WTC11 (cell line): ENCODE results near the gene GALNTL6. TPM values are rescaled to one million over a fixed set of nuclear protein-coding genes. Genes with fewer than 3 reads are reported as not detected.

ENCODE experiments used
- ATAC-seq: fragments of 200-7000 bp; cut with Tn5 transposase; 2 replicates; pipeline ENCODE4 v1.10.0; 2021; ENCODE audit warnings: mild to moderate bottlenecking, moderate library complexity
- CTCF ChIA-PET: fragments of 300-600 bp; sonication (Branson Sonifier 250); formaldehyde crosslinking; loops from one replicate; lab custom pipeline; 2021; ENCODE audit warnings: antibody characterized with exemption; lab: Charles Lee
- POLR2A ChIA-PET: fragments of 350-600 bp; sonication (Branson Sonifier 250); formaldehyde crosslinking; loops from one replicate; lab custom pipeline; 2021; ENCODE audit warnings: antibody characterized with exemption; lab: Charles Lee
- DNase-seq: peaks from one replicate; pipeline ENCODE4 v3.0.0; 2021; ENCODE audit warnings: low spot score
- H3K27ac Mint-ChIP-seq: 2 replicates; pipeline ENCODE4 v1.8.0; 2021; ENCODE audit warnings: mixed read lengths
- H3K27me3 Mint-ChIP-seq: 2 replicates; pipeline ENCODE4 v1.8.0; 2021; ENCODE audit warnings: low read depth, mild to moderate bottlenecking, moderate library complexity, mixed read lengths
- H3K36me3 Mint-ChIP-seq: 2 replicates; pipeline ENCODE4 v1.8.0; 2021; ENCODE audit warnings: mixed read lengths
- H3K4me1 Mint-ChIP-seq: 2 replicates; pipeline ENCODE4 v1.8.0; 2022; ENCODE audit warnings: mixed read lengths
- H3K4me3 Mint-ChIP-seq: 2 replicates; pipeline ENCODE4 v1.8.0; 2021; ENCODE audit warnings: mild to moderate bottlenecking, moderate library complexity, mixed read lengths
- H3K9me3 Mint-ChIP-seq: 2 replicates; pipeline ENCODE4 v1.8.0; 2021; ENCODE audit warnings: mixed read lengths
- CREM ChIP-seq: sonication (generic); formaldehyde crosslinking; IDR thresholded peaks from 2 replicates; pipeline ENCODE4 v1.8.1; 2022; ENCODE audit warnings: mild to moderate bottlenecking, missing genetic modification reagents, moderate library complexity
- E2F4 ChIP-seq: sonication (generic); formaldehyde crosslinking; IDR thresholded peaks from 2 replicates; pipeline ENCODE4 v1.8.1; 2022; ENCODE audit warnings: low read depth, mild to moderate bottlenecking, moderate library complexity, missing genetic modification reagents, borderline replicate concordance
- EMX1 ChIP-seq: fragments of 250-450 bp; sonication (Bioruptor Pico); IDR thresholded peaks from 2 replicates; pipeline ENCODE4 v1.8.0; 2021; ENCODE audit warnings: mild to moderate bottlenecking
- ERG ChIP-seq: fragments of 250-450 bp; sonication (Bioruptor Pico); IDR thresholded peaks from 2 replicates; pipeline ENCODE4 v1.8.0; 2021; ENCODE audit warnings: mild to moderate bottlenecking
- ETV6 ChIP-seq: sonication (generic); formaldehyde crosslinking; IDR thresholded peaks from 2 replicates; pipeline ENCODE4 v1.8.1; 2022; ENCODE audit warnings: mild to moderate bottlenecking, missing genetic modification reagents
- GABPB1 ChIP-seq: sonication (generic); formaldehyde crosslinking; IDR thresholded peaks from 2 replicates; pipeline ENCODE4 v1.8.1; 2023; ENCODE audit warnings: mild to moderate bottlenecking, missing genetic modification reagents
- JAZF1 ChIP-seq: fragments of 250-450 bp; sonication (Bioruptor Pico); IDR thresholded peaks from 2 replicates; pipeline ENCODE4 v1.9.0; 2021; ENCODE audit warnings: moderate library complexity, mild to moderate bottlenecking, inconsistent platforms
- KAT7 ChIP-seq: sonication (generic); formaldehyde crosslinking; IDR thresholded peaks from 2 replicates; pipeline ENCODE4 v1.8.1; 2023; ENCODE audit warnings: missing genetic modification reagents, mild to moderate bottlenecking, borderline replicate concordance
- NR1H2 ChIP-seq: sonication (generic); formaldehyde crosslinking; IDR thresholded peaks from 2 replicates; pipeline ENCODE4 v1.9.0; 2021; ENCODE audit warnings: mild to moderate bottlenecking, moderate library complexity, missing genetic modification reagents
- OVOL2 ChIP-seq: fragments of 250-450 bp; sonication (Bioruptor Pico); IDR thresholded peaks from 2 replicates; pipeline ENCODE4 v1.9.0; 2021; ENCODE audit warnings: mild to moderate bottlenecking, borderline replicate concordance
- SOX15 ChIP-seq: fragments of 250-450 bp; sonication (Bioruptor Pico); IDR thresholded peaks from 2 replicates; pipeline ENCODE4 v1.9.0; 2021; ENCODE audit warnings: mild to moderate bottlenecking
- SP1 ChIP-seq: sonication (generic); formaldehyde crosslinking; conservative IDR thresholded peaks from 2 replicates; pipeline ENCODE4 v1.8.1; 2022; ENCODE audit warnings: missing genetic modification reagents
- USF2 ChIP-seq: sonication (generic); formaldehyde crosslinking; IDR thresholded peaks from 2 replicates; pipeline ENCODE4 v1.8.1; 2023; ENCODE audit warnings: mild to moderate bottlenecking, missing genetic modification reagents, moderate library complexity
- ZNF232 ChIP-seq: sonication (generic); formaldehyde crosslinking; IDR thresholded peaks from 2 replicates; pipeline ENCODE4 v1.8.0; 2022; ENCODE audit warnings: mild to moderate bottlenecking, missing genetic modification reagents
- ZNF317 ChIP-seq: sonication (generic); formaldehyde crosslinking; IDR thresholded peaks from 2 replicates; pipeline ENCODE4 v1.8.1; 2023; ENCODE audit warnings: low read depth, mild to moderate bottlenecking, moderate library complexity, missing genetic modification reagents, borderline replicate concordance
- total RNA-seq: library from RNA; stranded (reverse); gene quantifications from 3 replicates; pipeline ENCODE4 v1.2.3, GENCODE V29; 2021
- TF ChIP-seq, protein P1 (sequence below): sonication (generic); formaldehyde crosslinking; IDR thresholded peaks from 2 replicates; pipeline ENCODE4 v1.8.1; 2023; ENCODE audit warnings: mild to moderate bottlenecking, missing genetic modification reagents, borderline replicate concordance
- TF ChIP-seq, protein P2 (sequence below): fragments of 200-600 bp; IDR thresholded peaks from 2 replicates; pipeline ENCODE4 v1.8.0; 2022; ENCODE audit warnings: antibody characterized with exemption
- TF ChIP-seq, protein P3 (sequence below): sonication (generic); formaldehyde crosslinking; IDR thresholded peaks from 2 replicates; pipeline ENCODE4 v1.8.0; 2022; ENCODE audit warnings: missing genetic modification reagents

The GALNTL6 gene
- total RNA-seq, 1 experiment from 2014 or later: 0.24 TPM

DNA sequence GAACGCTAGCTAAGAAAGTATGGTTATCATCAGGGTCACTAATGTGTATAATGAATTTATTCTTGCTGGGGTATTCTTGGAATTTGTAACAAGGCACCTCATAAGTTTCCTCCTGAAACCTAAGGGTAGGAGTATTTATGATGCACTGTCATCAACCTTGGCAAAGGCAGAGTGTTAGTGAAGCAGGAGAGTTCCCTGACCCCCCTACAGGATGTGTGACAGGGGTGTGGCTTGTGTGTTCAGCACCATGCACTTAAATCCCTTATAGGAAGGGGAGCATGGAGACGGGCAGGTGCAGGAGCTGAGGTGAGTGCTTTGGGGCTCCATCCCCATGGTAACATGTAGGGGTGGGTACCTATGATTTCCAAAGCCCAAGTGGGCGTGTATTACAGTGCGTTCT, 237.7 kb downstream of the GALNTL6 start (continued):
- no peak for TF ChIP-seq JAZF1 (CRISPR knock-in tag)
- no peak for TF ChIP-seq EMX1 (CRISPR knock-in tag)
- TF ChIP-seq SP1 (CRISPR knock-in tag): no peak
- TF ChIP-seq E2F4: no peak
- TF ChIP-seq USF2 (CRISPR knock-in tag): no peak
- no peak for TF ChIP-seq ERG
- TF ChIP-seq KAT7: no peak

DNA sequence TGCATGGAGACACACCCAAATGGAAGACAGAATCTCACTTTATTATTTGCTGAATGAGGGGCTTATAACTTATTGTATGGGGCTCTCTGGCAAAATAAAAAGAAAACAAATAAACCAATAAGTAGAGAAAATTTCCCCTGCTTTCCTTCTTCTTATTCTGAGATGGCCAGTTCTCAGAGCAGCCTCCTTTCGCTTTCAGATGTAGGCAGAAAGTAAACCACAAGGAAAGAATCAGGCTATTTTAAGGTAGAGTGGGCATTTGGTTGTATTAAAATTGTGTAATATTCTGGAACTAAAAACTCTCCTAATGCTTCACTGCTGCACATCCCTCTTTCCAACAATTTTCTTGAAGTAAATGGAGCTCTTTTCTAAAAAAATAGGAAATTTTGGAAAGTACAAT, 241.8 kb downstream of the GALNTL6 start:
- H3K4me1 Mint-ChIP-seq: peaks cover 9% of the 10 kb centered on the region
- peaks cover 12% of the 10 kb centered on the region for H3K9me3 Mint-ChIP-seq
- ChIA-PET CTCF (no interaction called here), POLR2A (no interaction called here)
- TF ChIP-seq, protein P1, sequence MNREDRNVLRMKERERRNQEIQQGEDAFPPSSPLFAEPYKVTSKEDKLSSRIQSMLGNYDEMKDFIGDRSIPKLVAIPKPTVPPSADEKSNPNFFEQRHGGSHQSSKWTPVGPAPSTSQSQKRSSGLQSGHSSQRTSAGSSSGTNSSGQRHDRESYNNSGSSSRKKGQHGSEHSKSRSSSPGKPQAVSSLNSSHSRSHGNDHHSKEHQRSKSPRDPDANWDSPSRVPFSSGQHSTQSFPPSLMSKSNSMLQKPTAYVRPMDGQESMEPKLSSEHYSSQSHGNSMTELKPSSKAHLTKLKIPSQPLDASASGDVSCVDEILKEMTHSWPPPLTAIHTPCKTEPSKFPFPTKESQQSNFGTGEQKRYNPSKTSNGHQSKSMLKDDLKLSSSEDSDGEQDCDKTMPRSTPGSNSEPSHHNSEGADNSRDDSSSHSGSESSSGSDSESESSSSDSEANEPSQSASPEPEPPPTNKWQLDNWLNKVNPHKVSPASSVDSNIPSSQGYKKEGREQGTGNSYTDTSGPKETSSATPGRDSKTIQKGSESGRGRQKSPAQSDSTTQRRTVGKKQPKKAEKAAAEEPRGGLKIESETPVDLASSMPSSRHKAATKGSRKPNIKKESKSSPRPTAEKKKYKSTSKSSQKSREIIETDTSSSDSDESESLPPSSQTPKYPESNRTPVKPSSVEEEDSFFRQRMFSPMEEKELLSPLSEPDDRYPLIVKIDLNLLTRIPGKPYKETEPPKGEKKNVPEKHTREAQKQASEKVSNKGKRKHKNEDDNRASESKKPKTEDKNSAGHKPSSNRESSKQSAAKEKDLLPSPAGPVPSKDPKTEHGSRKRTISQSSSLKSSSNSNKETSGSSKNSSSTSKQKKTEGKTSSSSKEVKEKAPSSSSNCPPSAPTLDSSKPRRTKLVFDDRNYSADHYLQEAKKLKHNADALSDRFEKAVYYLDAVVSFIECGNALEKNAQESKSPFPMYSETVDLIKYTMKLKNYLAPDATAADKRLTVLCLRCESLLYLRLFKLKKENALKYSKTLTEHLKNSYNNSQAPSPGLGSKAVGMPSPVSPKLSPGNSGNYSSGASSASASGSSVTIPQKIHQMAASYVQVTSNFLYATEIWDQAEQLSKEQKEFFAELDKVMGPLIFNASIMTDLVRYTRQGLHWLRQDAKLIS (CRISPR knock-in tag): no peak
- TF ChIP-seq ZNF317 (CRISPR knock-in tag) (no peak), ETV6 (no peak), ZNF232 (CRISPR knock-in tag) (no peak), CREM (CRISPR knock-in tag) (no peak)
- ATAC-seq (no peak), DNase-seq (no peak)
- no peaks in the 10 kb centered on the region for H3K36me3 Mint-ChIP-seq
- no peak overlapping the region for H3K4me3 Mint-ChIP-seq
- no peaks in the 10 kb centered on the region for H3K27me3 Mint-ChIP-seq
- no peak overlapping the region for H3K27ac Mint-ChIP-seq

GRCh38 chr4:172055498-172055897, 242.3 kb downstream of the GALNTL6 start:
- Mint-ChIP-seq H3K27me3 (no peaks in the 10 kb centered on the region), H3K27ac (no peak overlapping the region), H3K36me3 (no peaks in the 10 kb centered on the region), H3K4me3 (no peak overlapping the region), H3K9me3 (peaks cover 12% of the 10 kb centered on the region), H3K4me1 (peaks cover 9% of the 10 kb centered on the region)
- DNase-seq (no peak), ATAC-seq (no peak)
- ChIA-PET CTCF (no interaction called here), POLR2A (no interaction called here)
- TF ChIP-seq ETV6: no peak

DNA sequence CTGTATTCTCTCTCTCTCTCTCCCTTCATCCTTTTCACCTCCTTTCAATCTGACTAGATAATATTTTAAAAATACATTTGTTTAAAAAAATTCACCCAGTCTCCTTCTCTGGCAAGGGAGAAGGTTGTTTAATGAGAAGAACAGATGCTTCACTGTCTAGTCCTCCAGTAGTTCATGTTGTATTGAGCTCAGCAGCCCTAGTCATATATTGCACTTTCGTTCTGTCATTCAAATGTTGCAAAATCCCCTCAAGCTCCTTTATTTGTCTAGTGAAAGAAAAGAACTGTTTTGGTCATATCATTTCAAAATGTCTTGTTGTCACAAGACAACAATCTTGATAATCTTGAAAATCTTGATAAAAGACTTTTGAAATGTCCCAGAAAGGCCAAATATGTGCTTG, 248.0 kb downstream of the GALNTL6 start:
- POLR2A ChIA-PET: no interaction called here
- Mint-ChIP-seq H3K4me1 (peaks cover 33% of the 10 kb centered on the region), H3K9me3 (peaks cover 9% of the 10 kb centered on the region), H3K4me3 (no peak overlapping the region), H3K27me3 (no peaks in the 10 kb centered on the region), H3K27ac (no peak overlapping the region), H3K36me3 (peaks cover 1% of the 10 kb centered on the region; the same call in 1 of the 2 replicates)
- no peak for DNase-seq
- ATAC-seq: no peak
- CTCF ChIA-PET: interaction anchor here (1.6 kb wide), 1 partner anchor 27 kb away, joined by 9 read pairs; no protein-coding TSS in a partner anchor
- TF ChIP-seq, protein P2, sequence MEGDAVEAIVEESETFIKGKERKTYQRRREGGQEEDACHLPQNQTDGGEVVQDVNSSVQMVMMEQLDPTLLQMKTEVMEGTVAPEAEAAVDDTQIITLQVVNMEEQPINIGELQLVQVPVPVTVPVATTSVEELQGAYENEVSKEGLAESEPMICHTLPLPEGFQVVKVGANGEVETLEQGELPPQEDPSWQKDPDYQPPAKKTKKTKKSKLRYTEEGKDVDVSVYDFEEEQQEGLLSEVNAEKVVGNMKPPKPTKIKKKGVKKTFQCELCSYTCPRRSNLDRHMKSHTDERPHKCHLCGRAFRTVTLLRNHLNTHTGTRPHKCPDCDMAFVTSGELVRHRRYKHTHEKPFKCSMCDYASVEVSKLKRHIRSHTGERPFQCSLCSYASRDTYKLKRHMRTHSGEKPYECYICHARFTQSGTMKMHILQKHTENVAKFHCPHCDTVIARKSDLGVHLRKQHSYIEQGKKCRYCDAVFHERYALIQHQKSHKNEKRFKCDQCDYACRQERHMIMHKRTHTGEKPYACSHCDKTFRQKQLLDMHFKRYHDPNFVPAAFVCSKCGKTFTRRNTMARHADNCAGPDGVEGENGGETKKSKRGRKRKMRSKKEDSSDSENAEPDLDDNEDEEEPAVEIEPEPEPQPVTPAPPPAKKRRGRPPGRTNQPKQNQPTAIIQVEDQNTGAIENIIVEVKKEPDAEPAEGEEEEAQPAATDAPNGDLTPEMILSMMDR: no peak
- TF ChIP-seq, protein P3, sequence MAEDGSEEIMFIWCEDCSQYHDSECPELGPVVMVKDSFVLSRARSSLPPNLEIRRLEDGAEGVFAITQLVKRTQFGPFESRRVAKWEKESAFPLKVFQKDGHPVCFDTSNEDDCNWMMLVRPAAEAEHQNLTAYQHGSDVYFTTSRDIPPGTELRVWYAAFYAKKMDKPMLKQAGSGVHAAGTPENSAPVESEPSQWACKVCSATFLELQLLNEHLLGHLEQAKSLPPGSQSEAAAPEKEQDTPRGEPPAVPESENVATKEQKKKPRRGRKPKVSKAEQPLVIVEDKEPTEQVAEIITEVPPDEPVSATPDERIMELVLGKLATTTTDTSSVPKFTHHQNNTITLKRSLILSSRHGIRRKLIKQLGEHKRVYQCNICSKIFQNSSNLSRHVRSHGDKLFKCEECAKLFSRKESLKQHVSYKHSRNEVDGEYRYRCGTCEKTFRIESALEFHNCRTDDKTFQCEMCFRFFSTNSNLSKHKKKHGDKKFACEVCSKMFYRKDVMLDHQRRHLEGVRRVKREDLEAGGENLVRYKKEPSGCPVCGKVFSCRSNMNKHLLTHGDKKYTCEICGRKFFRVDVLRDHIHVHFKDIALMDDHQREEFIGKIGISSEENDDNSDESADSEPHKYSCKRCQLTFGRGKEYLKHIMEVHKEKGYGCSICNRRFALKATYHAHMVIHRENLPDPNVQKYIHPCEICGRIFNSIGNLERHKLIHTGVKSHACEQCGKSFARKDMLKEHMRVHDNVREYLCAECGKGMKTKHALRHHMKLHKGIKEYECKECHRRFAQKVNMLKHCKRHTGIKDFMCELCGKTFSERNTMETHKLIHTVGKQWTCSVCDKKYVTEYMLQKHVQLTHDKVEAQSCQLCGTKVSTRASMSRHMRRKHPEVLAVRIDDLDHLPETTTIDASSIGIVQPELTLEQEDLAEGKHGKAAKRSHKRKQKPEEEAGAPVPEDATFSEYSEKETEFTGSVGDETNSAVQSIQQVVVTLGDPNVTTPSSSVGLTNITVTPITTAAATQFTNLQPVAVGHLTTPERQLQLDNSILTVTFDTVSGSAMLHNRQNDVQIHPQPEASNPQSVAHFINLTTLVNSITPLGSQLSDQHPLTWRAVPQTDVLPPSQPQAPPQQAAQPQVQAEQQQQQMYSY (CRISPR knock-in tag): no peak
- no peak for TF ChIP-seq NR1H2
- TF ChIP-seq OVOL2 (CRISPR knock-in tag): no peak
- no peak for TF ChIP-seq GABPB1 (CRISPR knock-in tag)
- TF ChIP-seq SOX15 (CRISPR knock-in tag): no peak
